NCI-H2196 treated with DMSO at 0.1 percent for 48 hours (cell line): ENCODE measurements around the gene SOX8.
A peak's percentile ranks its signal among the peaks of the same experiment; 100 is the strongest.

Experiments
- DNase-seq: peaks from one replicate; lab custom pipeline; 2025; ENCODE audit not compliant: unreplicated experiment; lab: John Stamatoyannopoulos, UW

The SOX8 gene

GRCh38 chr16:1003391-1004347 lies 22.1 kb downstream of the SOX8 start:
- no peak for DNase-seq

DNA sequence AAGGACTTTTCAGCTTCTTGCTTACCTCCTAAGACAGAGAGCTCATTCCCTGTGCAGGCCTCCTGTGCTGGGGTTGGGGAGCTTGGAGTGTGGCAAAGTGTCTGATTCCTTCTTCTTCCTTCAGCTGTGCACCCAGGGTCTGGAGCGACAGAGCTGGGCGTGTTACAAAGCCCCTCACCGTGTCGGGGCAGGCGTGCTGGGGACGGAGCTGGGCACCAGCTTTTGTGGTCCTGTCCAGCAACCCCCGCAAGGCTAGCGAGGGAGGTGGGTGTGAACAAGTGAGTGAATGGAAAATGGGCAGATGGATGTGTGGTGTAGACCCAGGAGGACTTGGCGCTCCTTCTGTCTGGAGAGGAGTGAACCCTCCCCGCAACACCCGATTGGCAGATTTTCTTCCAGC lies 23.7 kb downstream of the SOX8 start:
- DNase-seq: no peak

GRCh38 chr16:1006781-1007180 lies 25.2 kb downstream of the SOX8 start:
- DNase-seq: no peak

- DNase-seq: no peak
Observed at GRCh38 chr16:1007284-1007850, 25.8 kb downstream of the SOX8 start.

GRCh38 chr16:1008085-1008484 lies 26.5 kb downstream of the SOX8 start:
- no peak for DNase-seq

DNA sequence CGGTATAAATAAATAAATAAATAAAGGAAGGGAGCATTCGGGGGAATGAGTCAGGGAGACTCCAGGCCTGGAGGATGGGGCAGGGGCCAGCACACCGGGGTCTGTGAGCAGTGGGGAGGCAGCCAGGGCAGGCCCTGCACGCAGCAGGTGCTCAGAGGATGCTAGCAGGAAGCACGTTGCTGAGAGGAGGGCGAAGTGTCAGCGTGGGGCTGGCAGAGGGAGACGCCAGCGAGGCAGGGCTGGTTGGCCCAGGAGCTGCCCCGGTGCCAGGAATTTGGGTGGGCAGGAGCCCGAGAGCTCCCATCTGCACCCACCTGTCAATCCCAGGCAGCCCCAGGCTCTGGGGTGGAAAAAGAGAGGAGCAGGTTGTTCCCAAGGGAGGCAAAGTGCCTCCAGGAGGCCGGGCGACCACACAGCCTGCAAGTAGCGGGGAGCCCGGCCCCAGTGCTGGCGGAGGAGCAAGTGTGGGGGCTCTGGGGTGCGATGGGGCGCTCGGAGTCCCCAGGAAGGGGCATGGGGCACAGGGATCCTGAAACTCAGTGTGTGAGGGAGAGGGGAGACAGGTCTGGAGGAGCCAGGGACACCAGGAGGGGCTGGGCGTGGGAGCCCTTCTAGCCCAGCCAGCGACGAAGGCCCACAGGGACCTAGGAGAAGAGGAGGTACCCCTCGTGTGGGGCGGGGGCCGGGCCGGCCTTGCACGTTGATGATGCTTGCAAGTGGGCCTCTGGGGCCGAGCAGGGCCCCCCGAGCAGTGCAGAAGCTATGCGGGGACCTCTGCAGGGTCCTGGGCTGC lies 28.0 kb downstream of the SOX8 start:
- DNase-seq: no peak

DNA sequence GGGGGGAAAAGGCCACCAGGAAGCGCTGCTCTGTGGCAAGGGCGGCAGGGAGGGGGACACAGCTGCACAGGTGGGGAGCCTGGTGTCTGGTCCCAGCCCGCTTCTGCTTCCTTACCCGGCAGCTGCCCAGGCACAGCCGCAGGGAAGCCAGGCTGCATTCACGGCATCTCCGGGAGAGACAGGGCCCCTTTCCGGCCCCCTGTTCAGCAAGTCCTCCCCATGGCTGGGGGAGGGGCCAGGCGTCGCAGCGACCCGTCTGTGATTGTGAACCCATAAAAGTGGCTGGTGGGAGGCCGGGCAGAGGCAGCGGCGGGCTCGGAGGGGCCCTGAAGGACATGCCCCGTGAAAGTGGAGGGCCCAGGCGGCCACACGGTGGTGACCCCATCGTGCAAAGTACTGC lies 28.7 kb downstream of the SOX8 start:
- no peak for DNase-seq

GRCh38 chr16:1010815-1011214 lies 29.2 kb downstream of the SOX8 start:
- no peak for DNase-seq

GRCh38 chr16:1011316-1012082 lies 29.9 kb downstream of the SOX8 start:
- DNase-seq: no peak

DNA sequence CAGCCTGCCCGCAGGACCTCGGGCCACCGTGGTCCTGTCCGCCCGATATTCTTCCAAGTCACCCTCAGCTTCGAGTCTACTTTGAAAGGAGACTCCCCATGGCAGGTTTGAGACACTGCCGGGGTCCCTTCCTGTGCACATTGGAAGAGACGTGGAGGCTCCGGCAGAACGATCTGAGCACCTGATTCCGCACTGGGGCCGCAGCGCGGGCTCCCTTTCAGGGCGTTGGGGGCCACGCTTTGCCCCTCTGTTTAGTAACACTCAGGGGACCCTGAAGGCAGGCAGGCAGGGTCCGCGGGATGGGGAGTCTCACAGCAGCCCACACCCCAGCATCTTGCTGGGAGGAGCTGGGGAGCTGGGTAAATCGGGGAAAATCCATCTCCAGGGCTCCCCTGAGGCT lies 30.6 kb downstream of the SOX8 start:
- DNase-seq: no peak

DNA sequence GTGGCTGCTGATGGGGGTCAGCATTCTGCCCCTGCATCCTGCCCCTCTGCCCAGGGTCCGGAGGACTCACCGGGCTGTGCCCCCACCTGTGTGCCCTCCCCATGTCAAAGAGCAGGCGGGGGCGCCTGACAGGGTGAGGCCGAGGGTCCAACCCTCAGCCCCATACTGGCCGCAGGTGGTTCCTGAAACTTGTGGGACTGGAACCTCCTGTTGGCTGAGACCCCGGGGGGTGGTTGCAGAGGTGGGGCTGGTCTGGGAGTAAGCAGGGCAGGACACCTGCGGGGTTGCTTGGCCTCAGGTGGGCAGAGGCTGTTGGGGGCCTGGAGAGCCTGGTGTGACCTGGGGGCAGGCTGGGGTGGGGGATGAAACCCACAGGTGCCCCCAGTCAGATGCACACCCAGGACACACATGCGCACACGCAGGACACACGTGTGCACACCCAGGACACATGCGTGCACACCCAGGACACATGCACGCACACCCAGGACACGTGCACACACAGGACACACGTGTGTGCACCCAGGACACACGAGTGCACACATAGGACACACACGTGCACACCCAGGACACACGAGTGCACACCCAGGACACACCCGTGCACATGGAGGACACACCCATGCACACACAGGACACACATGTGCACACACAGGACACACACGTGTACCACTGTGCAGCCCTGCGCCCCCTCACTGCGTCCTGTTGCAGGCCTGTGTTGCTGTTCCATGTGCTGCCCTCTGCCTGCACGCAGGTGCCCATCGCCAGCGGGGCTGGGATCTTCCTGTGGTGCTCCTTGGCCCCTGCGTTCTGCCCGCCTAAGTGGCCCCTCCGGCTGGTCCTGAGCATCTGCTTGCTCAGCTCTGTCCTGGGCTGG lies 31.4 kb downstream of the SOX8 start:
- DNase-seq: no peak

DNA sequence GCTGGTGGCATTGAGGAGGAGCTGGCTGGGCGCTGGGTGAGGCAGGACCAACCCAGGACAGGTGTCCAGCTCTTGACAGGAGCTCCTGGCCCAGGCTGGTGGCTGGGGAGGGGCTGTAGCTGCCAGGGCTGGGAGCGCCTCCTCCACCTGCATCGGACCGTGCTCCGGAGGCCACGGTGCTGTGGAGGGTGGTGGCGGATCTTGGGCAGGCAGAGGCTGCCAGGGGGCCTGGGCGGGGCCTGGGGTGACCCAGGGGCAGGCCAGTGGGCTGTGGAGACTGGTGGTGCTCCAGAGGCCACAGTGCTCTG lies 32.0 kb downstream of the SOX8 start:
- no peak for DNase-seq

GRCh38 chr16:1014221-1014620 lies 32.7 kb downstream of the SOX8 start:
- DNase-seq: no peak

DNA sequence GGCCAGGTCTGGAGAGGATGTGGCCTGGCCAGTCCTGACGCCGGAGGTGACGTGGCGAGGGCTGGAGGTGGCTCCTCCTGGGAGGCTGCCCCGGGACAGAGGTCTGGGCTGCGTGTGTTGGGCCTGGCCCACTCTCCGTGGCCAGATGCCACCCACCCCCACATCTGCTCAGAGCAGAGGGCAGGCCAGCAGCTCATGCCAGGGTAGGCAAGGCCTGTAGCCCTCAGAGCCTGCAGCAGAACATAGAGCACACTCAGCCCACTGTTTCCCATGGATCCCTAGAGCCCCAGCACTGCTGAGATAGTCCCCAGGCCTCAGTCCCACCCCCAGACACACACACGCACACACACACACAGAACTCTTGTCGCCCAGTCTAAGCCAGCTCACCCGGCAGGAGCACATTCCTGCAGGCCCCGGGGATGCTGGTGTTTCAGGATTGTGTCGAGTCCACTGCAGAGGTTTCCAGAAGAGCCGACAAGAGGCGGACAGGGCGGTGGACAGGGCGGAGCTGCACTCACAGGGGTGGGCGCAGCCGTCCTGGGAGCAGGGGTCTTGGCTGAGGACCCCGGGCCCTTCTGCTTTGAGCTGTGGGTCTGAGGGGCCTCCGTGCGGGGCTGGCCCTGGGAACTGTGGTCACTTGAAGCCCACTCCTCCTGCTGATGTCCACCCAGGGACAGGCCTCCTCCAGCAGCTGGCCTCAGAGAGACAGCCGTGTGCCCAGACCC lies 33.4 kb downstream of the SOX8 start:
- DNase-seq: no peak

DNA sequence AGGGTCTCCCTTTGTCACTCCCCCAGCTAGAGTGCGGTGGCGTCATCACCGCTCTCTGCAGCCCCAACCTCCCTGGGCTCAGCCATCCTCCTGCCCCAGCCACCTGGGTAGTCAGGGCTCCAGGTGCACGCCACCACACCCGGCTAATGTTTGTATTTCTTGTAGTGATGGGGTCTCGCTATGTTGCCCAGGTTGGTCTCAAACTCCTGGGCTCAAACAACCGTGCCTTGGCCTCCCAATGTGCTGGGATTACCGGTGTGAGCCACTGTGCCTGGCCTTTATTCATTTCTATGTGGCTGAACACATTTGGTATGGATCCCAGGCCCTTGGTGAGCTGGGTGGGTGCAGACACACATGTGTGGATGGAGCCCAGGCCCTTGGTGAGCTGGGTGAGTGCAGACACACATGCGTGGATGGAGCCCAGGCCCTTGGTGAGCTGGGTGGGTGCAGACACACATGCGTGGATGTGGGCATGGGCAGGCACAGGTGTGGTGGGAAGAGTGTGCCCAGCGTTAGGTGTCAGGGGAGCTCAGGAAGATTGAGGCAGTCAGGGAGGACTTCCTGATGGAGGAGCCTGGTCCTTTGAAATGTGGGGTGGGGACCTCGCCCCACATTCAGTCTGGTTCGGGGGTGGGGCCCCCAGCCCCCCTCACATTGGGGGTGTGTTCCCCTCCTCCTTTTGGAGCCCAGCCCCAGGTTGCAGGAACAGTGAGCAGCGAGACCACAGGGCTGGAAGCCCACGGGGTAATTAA lies 37.1 kb downstream of the SOX8 start:
- DNase-seq: no peak

DNA sequence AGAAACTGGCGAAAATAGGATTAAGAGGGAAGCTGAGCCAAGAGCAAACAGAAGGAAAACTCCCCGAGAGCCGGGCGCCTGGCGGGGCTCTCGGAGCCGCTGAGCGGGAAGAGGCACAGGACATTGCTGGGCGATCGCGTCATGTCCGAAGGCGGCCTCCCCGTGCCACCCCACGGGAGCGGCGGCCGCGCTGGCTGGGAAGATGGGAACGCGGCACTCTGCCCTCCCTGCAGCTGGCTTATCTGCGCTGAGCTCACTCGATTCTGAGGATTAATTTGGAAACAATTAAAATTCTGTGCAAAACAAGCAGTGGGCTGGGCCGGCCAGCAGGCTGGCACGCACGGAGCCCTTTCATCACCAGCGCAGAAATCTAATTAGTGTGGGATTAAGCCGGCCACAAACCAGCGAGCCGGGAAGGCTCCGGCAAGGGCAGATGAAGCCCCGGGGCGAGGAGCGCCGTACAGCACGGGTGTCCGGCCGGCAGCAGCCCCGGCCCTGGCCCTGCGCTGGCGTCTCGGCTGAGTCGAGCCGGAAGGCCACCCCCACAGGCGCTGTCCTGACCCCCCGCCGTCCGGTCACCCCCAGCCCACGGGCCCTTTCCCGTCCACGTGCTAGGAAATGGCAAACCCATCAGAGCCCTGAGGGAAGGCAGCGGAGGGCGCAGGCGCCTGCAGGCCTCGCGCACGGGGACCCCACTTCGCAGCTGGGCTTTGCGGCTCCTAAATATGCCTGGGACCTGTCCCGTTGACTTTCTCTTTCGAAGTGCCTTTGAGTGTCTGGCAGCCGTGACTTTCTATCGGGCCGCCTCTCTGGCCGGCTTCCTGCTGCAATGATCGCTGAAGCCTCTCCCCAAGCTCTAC lies 37.9 kb downstream of the SOX8 start:
- DNase-seq: peak; percentile 4

GRCh38 chr16:1020091-1020399 lies 38.5 kb downstream of the SOX8 start:
- no peak for DNase-seq

- no peak for DNase-seq
Observed at GRCh38 chr16:1020591-1020990, 39.0 kb downstream of the SOX8 start.
